Endothelial cell (in vitro differentiated cells): ENCODE results near the gene PTPRD. TPM values are rescaled to one million over a fixed set of nuclear protein-coding genes. Genes with fewer than 3 reads are reported as not detected.

Source experiments
- DNase-seq: peaks from one replicate; pipeline ENCODE4 v3.0.0; 2021; ENCODE audit warnings: low spot score
- H3K27ac Mint-ChIP-seq: one replicate; pipeline ENCODE4 v1.8.0; 2021; ENCODE audit warnings: mixed read lengths, inconsistent platforms; ENCODE audit not compliant: unreplicated experiment
- H3K27me3 Mint-ChIP-seq: one replicate; pipeline ENCODE4 v1.8.0; 2021; ENCODE audit warnings: mild to moderate bottlenecking, moderate library complexity, mixed read lengths, inconsistent platforms; ENCODE audit not compliant: unreplicated experiment
- H3K36me3 Mint-ChIP-seq: one replicate; pipeline ENCODE4 v1.8.0; 2021; ENCODE audit warnings: mild to moderate bottlenecking, low read depth, mixed read lengths, inconsistent platforms; ENCODE audit not compliant: unreplicated experiment
- H3K4me1 Mint-ChIP-seq: one replicate; pipeline ENCODE4 v1.8.0; 2021; ENCODE audit warnings: mild to moderate bottlenecking, mixed read lengths, inconsistent platforms; ENCODE audit not compliant: unreplicated experiment
- H3K4me3 Mint-ChIP-seq: one replicate; pipeline ENCODE4 v1.8.0; 2021; ENCODE audit warnings: mild to moderate bottlenecking, mixed read lengths, inconsistent platforms; ENCODE audit not compliant: unreplicated experiment
- H3K9me3 Mint-ChIP-seq: one replicate; pipeline ENCODE4 v1.8.0; 2021; ENCODE audit warnings: mixed read lengths, inconsistent platforms; ENCODE audit not compliant: unreplicated experiment
- CTCF ChIP-seq: fragments of 200-600 bp; sonication (generic); IDR thresholded peaks from one replicate; pipeline ENCODE4 v1.5.0; 2021; ENCODE audit warnings: antibody characterized with exemption; ENCODE audit not compliant: unreplicated experiment
- total RNA-seq: library from RNA; stranded (reverse); fragmentation: NEBNext Ultra II Directional; extraction: Animal tissue kit (Norgen Biotek cat#: 25700); gene quantifications from one replicate; pipeline ENCODE4 v1.2.1, GENCODE V29; 2021; ENCODE audit not compliant: unreplicated experiment

Gene PTPRD
- total RNA-seq, 1 donor from 2014 or later, result 47.8 TPM

GRCh38 chr9:8764051-8764450, 1848.8 kb downstream of the PTPRD start:
- no peak for DNase-seq
- H3K27me3 Mint-ChIP-seq, result no peaks in the 10 kb centered on the region
- H3K27ac Mint-ChIP-seq, result no peak overlapping the region
- H3K4me1 Mint-ChIP-seq, result peaks cover 5% of the 10 kb centered on the region
- TF ChIP-seq CTCF, result no peak
- H3K4me3 Mint-ChIP-seq, result no peak overlapping the region
- no peaks in the 10 kb centered on the region for H3K36me3 Mint-ChIP-seq
- H3K9me3 Mint-ChIP-seq, result no peaks in the 10 kb centered on the region

- Mint-ChIP-seq H3K36me3 (no peaks in the 10 kb centered on the region), H3K27ac (no peak overlapping the region), H3K27me3 (no peaks in the 10 kb centered on the region), H3K9me3 (no peaks in the 10 kb centered on the region), H3K4me3 (no peak overlapping the region), H3K4me1 (peaks cover 5% of the 10 kb centered on the region)
- DNase-seq, result no peak
- TF ChIP-seq CTCF, result no peak
These were observed 1850.2 kb downstream of the PTPRD start for GRCh38 chr9:8762479-8763085.

- no peaks in the 10 kb centered on the region for H3K36me3 Mint-ChIP-seq
- peaks cover 5% of the 10 kb centered on the region for H3K4me1 Mint-ChIP-seq
- TF ChIP-seq CTCF, result no peak
- H3K27ac Mint-ChIP-seq, result no peak overlapping the region
- H3K27me3 Mint-ChIP-seq, result no peaks in the 10 kb centered on the region
- H3K4me3 Mint-ChIP-seq, result no peak overlapping the region
- no peaks in the 10 kb centered on the region for H3K9me3 Mint-ChIP-seq
- no peak for DNase-seq
These were observed 1852.6 kb downstream of the PTPRD start for GRCh38 chr9:8760000-8760767.

GRCh38 chr9:8757881-8758280, 1854.9 kb downstream of the PTPRD start:
- Mint-ChIP-seq H3K4me3 (no peak overlapping the region), H3K36me3 (no peaks in the 10 kb centered on the region), H3K27ac (no peak overlapping the region), H3K9me3 (no peaks in the 10 kb centered on the region), H3K4me1 (peaks cover 5% of the 10 kb centered on the region), H3K27me3 (no peaks in the 10 kb centered on the region)
- no peak for DNase-seq
- no peak for TF ChIP-seq CTCF

- H3K9me3 Mint-ChIP-seq, result no peaks in the 10 kb centered on the region
- no peak overlapping the region for H3K27ac Mint-ChIP-seq
- H3K36me3 Mint-ChIP-seq, result no peaks in the 10 kb centered on the region
- no peaks in the 10 kb centered on the region for H3K27me3 Mint-ChIP-seq
- H3K4me3 Mint-ChIP-seq, result no peak overlapping the region
- no peak for DNase-seq
- no peak for TF ChIP-seq CTCF
- H3K4me1 Mint-ChIP-seq, result peaks cover 2% of the 10 kb centered on the region
These were observed 1858.1 kb downstream of the PTPRD start for GRCh38 chr9:8754751-8755150.
